ENCODE measurements around the gene CALN1. TPM values are rescaled to one million over a fixed set of nuclear protein-coding genes. Genes with fewer than 3 reads are reported as not detected.

CALN1 gene
- polyA plus RNA-seq, 3 donors, result under 0.01 TPM; not detected in 2

GRCh38 chr7:72153132-72153512 is 259.0 kb downstream of the CALN1 start:
- TF ChIP-seq CTCF (IDR thresholded peaks at IDR 0.05), result no peak
- intact Hi-C loops (cut with micrococcal nuclease), result no loop called here
- Histone ChIP-seq H3K4me2 (replicated peaks; ENCODE audit: extremely low read depth, low read length, poor library complexity, severe bottlenecking) (no peak overlapping the region), H2AFZ (ENCODE audit: insufficient read depth, low read depth, low read length, poor library complexity, severe bottlenecking) (no peak overlapping the region), H3K27ac (ENCODE audit: low read depth in 1 of 2, low read length in 2 of 2) (no peak overlapping the region), H3K9ac (ENCODE audit: insufficient read depth, low read length, poor library complexity, severe bottlenecking) (no peak overlapping the region), H3K79me2 (ENCODE audit: insufficient read depth, low read length) (no peaks in the 10 kb centered on the region), H3K27me3 (ENCODE audit: control insufficient read depth in 2 of 2, insufficient read depth in 2 of 2, low read length in 2 of 2) (no peaks in the 10 kb centered on the region), H3K4me3 (replicated peaks in 1 of 3; ENCODE audit: low read depth in 2 of 3, low read length in 3 of 3) (no peak overlapping the region), H4K20me1 (ENCODE audit: insufficient read depth, low read length) (no peaks in the 10 kb centered on the region), H3K4me1 (ENCODE audit: control insufficient read depth in 1 of 2, insufficient read depth in 2 of 2, low read length in 2 of 2) (no peaks in the 10 kb centered on the region), H3K36me3 (replicated peaks in 1 of 2; ENCODE audit: control insufficient read depth in 1 of 2, insufficient read depth in 2 of 2, low read length in 2 of 2) (no peaks in the 10 kb centered on the region), H3K9me3 (replicated peaks in 1 of 2; ENCODE audit: control insufficient read depth in 1 of 2, insufficient read depth in 1 of 2, low read length in 2 of 2) (no peaks in the 10 kb centered on the region)
- H3K27me3 Mint-ChIP-seq (ENCODE audit: low read depth in 3 of 3), result peaks cover 0 to 4% (median 2%) of the 10 kb centered on the region in 3 donors
- H3K27ac Mint-ChIP-seq, result no peak overlapping the region
- WGBS (ENCODE audit: insufficient coverage), result 88% methylated on average over 3 of the region's 5 CpGs
- no peak for DNase-seq
- H3K4me3 Mint-ChIP-seq, result no peak overlapping the region
- no peaks in the 10 kb centered on the region for H3K4me1 Mint-ChIP-seq
- H3K9me3 Mint-ChIP-seq, result peaks cover 0 to 8% (median 2%) of the 10 kb centered on the region in 7 donors
- no peaks in the 10 kb centered on the region for H3K36me3 Mint-ChIP-seq

GRCh38 chr7:72152161-72153131 is 259.7 kb downstream of the CALN1 start:
- no peak overlapping the region for H3K27ac ChIP-seq (ENCODE audit: low read depth in 1 of 2, low read length in 2 of 2)
- peaks cover 0 to 4% (median 2%) of the 10 kb centered on the region in 3 donors for H3K27me3 Mint-ChIP-seq (ENCODE audit: low read depth in 3 of 3)
- no peak overlapping the region for H3K9ac ChIP-seq (ENCODE audit: insufficient read depth, low read length, poor library complexity, severe bottlenecking)
- H3K4me3 Mint-ChIP-seq, result no peak overlapping the region
- peak overlapping the region in 2 of 7 donors; percentile 18 to 29 for H3K27ac Mint-ChIP-seq
- 49% methylated on average over 4 of the region's 7 CpGs for WGBS (ENCODE audit: insufficient coverage)
- H3K36me3 ChIP-seq (replicated peaks in 1 of 2; ENCODE audit: control insufficient read depth in 1 of 2, insufficient read depth in 2 of 2, low read length in 2 of 2), result no peaks in the 10 kb centered on the region
- no peak overlapping the region for H3K4me2 ChIP-seq (replicated peaks; ENCODE audit: extremely low read depth, low read length, poor library complexity, severe bottlenecking)
- H3K4me1 ChIP-seq (ENCODE audit: control insufficient read depth in 1 of 2, insufficient read depth in 2 of 2, low read length in 2 of 2), result no peaks in the 10 kb centered on the region
- peaks cover 0 to 8% (median 3%) of the 10 kb centered on the region in 7 donors for H3K9me3 Mint-ChIP-seq
- H2AFZ ChIP-seq (ENCODE audit: insufficient read depth, low read depth, low read length, poor library complexity, severe bottlenecking), result no peak overlapping the region
- H4K20me1 ChIP-seq (ENCODE audit: insufficient read depth, low read length), result no peaks in the 10 kb centered on the region
- TF ChIP-seq CTCF (IDR thresholded peaks at IDR 0.05), result no peak
- no peaks in the 10 kb centered on the region for H3K9me3 ChIP-seq (replicated peaks in 1 of 2; ENCODE audit: control insufficient read depth in 1 of 2, insufficient read depth in 1 of 2, low read length in 2 of 2)
- no peaks in the 10 kb centered on the region for H3K4me1 Mint-ChIP-seq
- H3K27me3 ChIP-seq (ENCODE audit: control insufficient read depth in 2 of 2, insufficient read depth in 2 of 2, low read length in 2 of 2), result no peaks in the 10 kb centered on the region
- H3K4me3 ChIP-seq (replicated peaks in 1 of 3; ENCODE audit: low read depth in 2 of 3, low read length in 3 of 3), result no peak overlapping the region
- H3K36me3 Mint-ChIP-seq, result no peaks in the 10 kb centered on the region
- no peak for DNase-seq
- no peaks in the 10 kb centered on the region for H3K79me2 ChIP-seq (ENCODE audit: insufficient read depth, low read length)
- intact Hi-C loops (cut with micrococcal nuclease), result no loop called here

Data from CD14-positive monocyte (primary cell).